HG03280 (cell line): Measurements from ENCODE around the gene MAP3K10.

Experiments used
- ATAC-seq: cut with Tn5 transposase; IDR thresholded peaks from one replicate; pipeline ENCODE4 v1.9.1; 2021; ENCODE audit warnings: mild to moderate bottlenecking, moderate library complexity; ENCODE audit not compliant: unreplicated experiment

MAP3K10 gene

GRCh38 chr19:40246292-40247073 lies 55.3 kb downstream of the MAP3K10 start:
- ATAC-seq: no peak

GRCh38 chr19:40247178-40247577 lies 56.0 kb downstream of the MAP3K10 start:
- ATAC-seq: no peak

DNA sequence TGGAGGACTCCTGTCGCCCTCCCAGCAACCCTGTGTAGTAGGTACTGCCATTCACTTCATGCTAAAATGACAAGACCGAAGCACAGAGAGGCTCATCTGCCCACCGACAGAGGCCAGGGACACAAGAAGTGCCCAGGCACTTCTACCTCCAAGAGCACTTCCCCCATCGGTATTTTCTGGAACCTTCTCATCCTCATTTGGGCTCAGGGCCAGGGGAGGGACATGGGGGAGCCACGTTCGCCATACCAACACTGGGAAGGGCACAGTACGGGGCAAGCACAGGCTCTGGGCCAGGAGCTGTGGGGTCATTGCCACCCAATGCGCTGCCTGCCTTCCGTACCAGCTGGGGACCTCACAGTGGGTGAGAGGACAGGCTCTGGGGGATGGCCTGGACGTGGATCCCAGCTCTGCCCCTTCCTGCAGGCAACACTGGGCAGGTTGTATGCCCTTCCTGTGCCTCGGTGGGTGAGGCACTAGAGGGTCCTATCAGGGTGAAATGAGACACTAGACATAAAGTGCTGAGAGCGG lies 56.6 kb downstream of the MAP3K10 start:
- ATAC-seq: no peak

- ATAC-seq: no peak
Measured at GRCh38 chr19:40249201-40249600, 58.0 kb downstream of the MAP3K10 start.

DNA sequence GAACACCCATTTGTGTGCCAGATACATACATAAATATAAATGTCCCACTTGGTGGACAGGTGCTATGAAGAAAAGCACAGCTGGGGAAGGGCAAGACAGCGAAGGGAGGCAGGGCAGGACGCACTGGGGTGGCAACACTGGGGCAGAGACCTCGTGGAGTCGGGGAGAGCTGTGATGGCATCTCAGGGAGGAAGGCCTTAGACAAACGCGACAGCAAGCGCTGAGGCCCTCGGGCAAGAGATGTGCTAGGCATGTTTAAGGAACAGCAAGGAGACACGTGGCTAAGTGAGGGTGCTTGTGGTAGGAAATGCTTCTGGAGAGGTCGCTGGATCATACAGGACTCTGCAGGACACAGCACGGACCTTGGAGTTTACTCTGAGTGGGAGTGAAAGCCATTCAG lies 58.6 kb downstream of the MAP3K10 start:
- no peak for ATAC-seq

DNA sequence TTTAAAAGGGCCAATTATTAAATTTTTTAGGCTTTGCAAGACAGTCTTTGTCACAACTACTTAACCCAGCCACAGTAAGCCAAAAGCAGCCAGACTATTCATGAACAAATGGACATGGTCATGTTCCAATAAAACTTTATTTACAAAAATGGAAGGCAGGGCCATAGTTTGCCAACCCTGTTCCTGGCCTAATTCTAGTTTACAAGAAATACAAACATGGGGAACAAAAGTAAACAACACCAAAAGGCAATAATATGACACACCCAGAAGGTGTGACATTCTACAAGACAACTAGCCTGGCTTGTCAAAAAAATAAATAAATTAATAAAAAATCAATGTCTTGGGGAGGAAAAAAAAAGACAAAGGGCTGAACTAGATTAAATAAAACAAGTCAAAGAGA lies 60.0 kb downstream of the MAP3K10 start:
- no peak for ATAC-seq

DNA sequence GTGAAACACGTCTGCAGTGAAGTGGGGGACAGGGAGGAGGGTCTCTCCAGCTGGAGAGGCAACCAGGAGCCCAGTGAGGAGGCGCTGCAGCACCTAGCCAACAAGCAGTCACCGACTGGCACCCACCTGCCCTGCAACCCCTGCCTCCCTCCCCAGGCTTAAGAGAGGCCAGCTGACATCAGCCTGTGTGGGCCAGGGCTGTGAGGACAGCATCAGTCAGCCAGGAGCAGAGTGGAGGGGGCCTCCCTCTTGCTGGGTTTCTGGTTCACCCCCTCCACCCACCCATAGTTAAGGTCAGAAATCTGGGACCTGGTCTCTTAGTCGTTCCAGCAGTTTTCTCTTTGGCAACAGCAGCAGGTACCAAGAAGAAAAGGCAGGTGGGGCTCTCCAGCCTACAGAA lies 60.8 kb downstream of the MAP3K10 start:
- no peak for ATAC-seq

DNA sequence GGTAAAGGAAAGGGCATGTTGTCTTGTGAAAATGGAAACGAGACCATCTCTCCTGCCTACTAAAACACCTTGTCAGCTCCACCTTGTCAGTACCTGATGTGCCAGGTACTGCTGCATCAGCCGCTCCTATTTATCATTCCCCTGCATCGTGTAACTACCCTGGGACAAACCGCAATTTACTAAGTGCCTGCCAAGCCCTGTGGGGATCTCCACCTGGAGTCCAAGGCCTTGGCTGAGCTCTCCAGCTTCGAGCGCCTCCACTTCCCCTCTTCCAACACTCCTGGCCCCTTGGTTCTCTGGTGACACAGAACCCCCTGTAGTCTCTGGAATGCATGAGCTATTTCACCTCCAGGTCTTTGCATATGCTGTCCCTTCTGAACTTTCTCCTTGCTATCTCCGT lies 61.2 kb downstream of the MAP3K10 start:
- ATAC-seq: no peak

DNA sequence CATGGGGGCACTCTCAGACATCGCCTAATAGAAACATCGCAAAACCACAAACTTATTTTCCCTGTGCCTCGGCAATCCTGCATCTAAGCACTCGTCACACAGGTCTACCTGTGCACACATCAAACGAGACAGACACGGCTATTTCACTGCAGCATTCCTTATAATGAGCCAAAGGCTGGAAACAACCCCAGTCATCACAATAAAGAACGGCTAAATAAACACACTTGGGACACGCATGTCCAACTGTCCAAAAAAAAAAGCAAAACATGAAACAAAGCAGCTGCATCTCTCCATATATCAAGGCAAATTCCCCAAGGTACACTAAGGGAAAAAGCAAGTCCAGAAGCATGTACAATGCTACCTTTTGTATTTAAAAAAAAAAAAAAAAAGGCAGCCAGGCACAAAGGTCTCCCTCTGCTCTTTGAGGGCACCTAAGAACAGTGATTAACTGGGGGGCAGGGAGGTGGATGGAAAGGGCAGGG lies 62.4 kb downstream of the MAP3K10 start:
- ATAC-seq: no peak

DNA sequence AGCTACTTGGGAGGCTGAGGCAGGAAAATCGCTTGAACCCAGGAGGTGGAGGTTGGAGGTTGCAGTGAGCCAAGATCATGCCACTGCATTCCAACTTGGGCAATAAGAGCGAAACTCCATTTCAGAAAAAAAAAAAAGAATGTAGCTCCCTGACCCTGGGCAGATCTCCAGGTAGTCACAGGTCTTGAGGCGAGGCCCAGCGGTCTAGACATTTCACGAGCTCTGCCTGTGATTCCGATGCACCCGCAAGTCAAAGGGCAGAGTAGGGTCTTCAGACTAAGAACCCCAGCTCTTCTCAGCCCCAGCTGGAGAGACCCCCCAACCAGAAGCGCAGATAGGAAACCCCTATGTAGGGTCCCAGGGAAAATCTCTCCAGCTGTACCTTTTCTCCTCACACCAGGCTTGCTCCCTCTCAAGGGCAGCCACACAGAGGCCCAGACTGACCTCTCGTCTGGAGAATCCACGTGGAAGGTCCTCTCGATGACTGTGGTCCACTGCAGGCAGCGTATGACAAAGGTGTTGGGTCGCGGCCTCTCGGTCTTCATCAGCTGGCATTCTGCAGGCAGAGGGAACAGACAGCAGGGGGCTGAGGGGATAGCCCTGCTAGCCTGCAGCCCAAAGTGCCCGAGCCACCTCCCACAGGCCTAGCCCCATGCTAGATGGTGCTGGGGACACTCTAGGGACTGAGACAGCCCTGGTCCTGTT lies 63.6 kb downstream of the MAP3K10 start:
- ATAC-seq: no peak

GRCh38 chr19:40255619-40256166 lies 64.5 kb downstream of the MAP3K10 start:
- ATAC-seq: no peak

GRCh38 chr19:40256512-40256911 lies 65.3 kb downstream of the MAP3K10 start:
- ATAC-seq: no peak

- no peak for ATAC-seq
Measured at GRCh38 chr19:40257096-40257517, 65.9 kb downstream of the MAP3K10 start.

GRCh38 chr19:40261631-40262030 lies 70.4 kb downstream of the MAP3K10 start:
- no peak for ATAC-seq

- ATAC-seq: no peak
Measured at GRCh38 chr19:40262422-40262821, 71.2 kb downstream of the MAP3K10 start.

GRCh38 chr19:40263440-40264313 lies 72.5 kb downstream of the MAP3K10 start:
- ATAC-seq: no peak

DNA sequence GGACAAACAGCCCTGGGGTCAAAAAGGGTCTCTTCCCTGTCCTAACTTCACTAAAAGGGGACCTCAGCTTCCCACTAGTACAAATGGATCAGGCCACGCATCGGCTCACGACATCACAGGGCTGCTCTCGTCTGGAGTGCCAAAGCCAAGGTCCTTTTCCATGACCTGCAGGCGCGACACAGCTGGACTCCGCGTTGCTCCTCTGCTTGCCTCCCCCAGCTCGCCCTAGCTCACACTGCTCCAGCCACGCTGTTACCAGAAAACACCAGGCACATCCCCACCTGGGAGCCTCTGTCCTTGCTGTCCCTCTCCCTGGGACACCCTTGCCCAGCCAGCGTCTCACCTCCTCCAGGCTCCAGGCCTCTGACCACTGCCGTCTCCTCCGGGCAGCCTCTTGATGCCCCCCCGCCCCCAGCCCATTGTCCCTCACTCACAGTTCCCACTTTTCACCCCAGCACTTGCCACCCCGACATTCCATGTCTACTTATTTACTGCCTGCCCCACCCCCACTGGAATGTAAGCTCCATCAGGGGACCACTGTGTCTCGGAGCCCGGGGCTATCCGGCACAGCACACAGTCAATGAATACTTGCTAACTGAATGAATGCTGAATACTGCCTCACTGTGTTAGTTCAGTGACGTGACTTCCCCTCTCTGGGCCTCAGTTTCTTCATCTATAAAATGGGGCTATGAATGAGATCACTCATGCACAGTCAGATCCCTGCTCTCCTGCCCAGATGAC lies 73.3 kb downstream of the MAP3K10 start:
- ATAC-seq: no peak
